Liver (tissue), 9 donors: ENCODE measurements around the gene RPL21. TPM values are rescaled to one million over a fixed set of nuclear protein-coding genes. Genes with fewer than 3 reads are reported as not detected.

Experiments
- DNase-seq: peaks from one replicate; pipeline ENCODE4 v3.0.0-alpha.2; 2017; ENCODE audit warnings: low spot score
- H3K27ac ChIP-seq, 2 donors: one replicate each; pipeline ENCODE4 v1.7.0; 2013; ENCODE audit warnings: inconsistent platforms in 2 of 2, low read length in 2 of 2, control low read depth in 1 of 2, low read depth in 1 of 2, mild to moderate bottlenecking in 1 of 2
- H3K27me3 ChIP-seq, 4 donors: one replicate each; pipeline versions ENCODE4 v1.6.1 to v1.7.0; 2013; ENCODE audit warnings: low read length in 3 of 4, inconsistent platforms in 1 of 4, mild to moderate bottlenecking in 1 of 4, moderate library complexity in 1 of 4; ENCODE audit not compliant: control insufficient read depth in 4 of 4, insufficient read depth in 4 of 4
- H3K36me3 ChIP-seq, 4 donors: one replicate each; pipeline versions ENCODE4 v1.6.1 to v1.7.0; 2013; ENCODE audit warnings: low read length in 3 of 4, mild to moderate bottlenecking in 3 of 4, low read depth in 1 of 4, moderate library complexity in 1 of 4; ENCODE audit not compliant: control insufficient read depth in 4 of 4, insufficient read depth in 3 of 4
- H3K4me1 ChIP-seq, 4 donors: one replicate each; pipeline versions ENCODE4 v1.6.1 to v1.7.0; 2013; ENCODE audit warnings: low read length in 3 of 4, mild to moderate bottlenecking in 3 of 4, moderate library complexity in 1 of 4; ENCODE audit not compliant: control insufficient read depth in 4 of 4, insufficient read depth in 4 of 4
- H3K4me3 ChIP-seq, 3 donors: one replicate each; pipeline versions ENCODE4 v1.6.1 to v1.7.0; 2013; ENCODE audit warnings: low read length in 3 of 3, control low read depth in 1 of 3, low read depth in 1 of 3, mild to moderate bottlenecking in 1 of 3
- H3K9ac ChIP-seq, 2 donors: one replicate each; pipeline ENCODE4 v1.7.0; 2013; ENCODE audit warnings: low read length in 2 of 2, mild to moderate bottlenecking in 2 of 2, moderate library complexity in 2 of 2, control low read depth in 1 of 2, low read depth in 1 of 2
- H3K9me3 ChIP-seq, 4 donors: one replicate each; pipeline versions ENCODE4 v1.6.1 to v1.7.0; 2013; ENCODE audit warnings: low read length in 3 of 4; ENCODE audit not compliant: control insufficient read depth in 4 of 4
- ATF3 ChIP-seq: IDR thresholded peaks from 2 replicates; pipeline ENCODE4 v1.6.1; 2016; ENCODE audit warnings: antibody characterized with exemption
- CTCF ChIP-seq: fragments of 150-350 bp; IDR thresholded peaks from 2 replicates; pipeline ENCODE4 v1.5.1; 2017; ENCODE audit warnings: improper control_type of control experiment, low read depth, low read length; ENCODE audit not compliant: missing input control
- EGR1 ChIP-seq, 2 donors: IDR thresholded peaks; 2 replicates each; pipeline ENCODE4 v1.6.1; 2016 to 2018; ENCODE audit warnings: antibody characterized with exemption in 2 of 2, low read depth in 2 of 2
- FOXA1 ChIP-seq: IDR thresholded peaks from 2 replicates; pipeline ENCODE4 v1.6.1; 2016; ENCODE audit warnings: antibody characterized with exemption
- FOXA2 ChIP-seq: IDR thresholded peaks from 2 replicates; pipeline ENCODE4 v1.6.1; 2016; ENCODE audit warnings: antibody characterized with exemption
- GABPA ChIP-seq, 2 donors: IDR thresholded peaks in 1 of 2; conservative IDR thresholded peaks in 1 of 2; 2 replicates each; pipeline ENCODE4 v1.6.1; 2016; ENCODE audit warnings: antibody characterized with exemption in 2 of 2, mild to moderate bottlenecking in 1 of 2, moderate library complexity in 1 of 2
- HNF4A ChIP-seq, 2 donors: conservative IDR thresholded peaks; 2 replicates each; pipeline ENCODE4 v1.6.1; 2016; ENCODE audit warnings: antibody characterized with exemption in 2 of 2, mild to moderate bottlenecking in 2 of 2
- HNF4G ChIP-seq: IDR thresholded peaks from 2 replicates; pipeline ENCODE4 v1.6.1; 2016; ENCODE audit warnings: antibody characterized with exemption
- JUND ChIP-seq, 2 donors: IDR thresholded peaks; 2 replicates each; pipeline ENCODE4 v1.6.1; 2016; ENCODE audit warnings: antibody characterized with exemption in 2 of 2
- MAX ChIP-seq: IDR thresholded peaks from 2 replicates; pipeline ENCODE4 v1.6.1; 2016; ENCODE audit warnings: antibody characterized with exemption
- NR2F2 ChIP-seq: IDR thresholded peaks from 2 replicates; pipeline ENCODE4 v1.6.1; 2016; ENCODE audit warnings: antibody characterized with exemption
- RAD21 ChIP-seq, 2 donors: IDR thresholded peaks; 2 replicates each; pipeline ENCODE4 v1.6.1; 2016; ENCODE audit warnings: antibody characterized with exemption in 2 of 2, mild to moderate bottlenecking in 2 of 2
- REST ChIP-seq: IDR thresholded peaks from 2 replicates; pipeline ENCODE4 v1.6.1; 2016; ENCODE audit warnings: antibody characterized with exemption, mild to moderate bottlenecking
- RXRA ChIP-seq, 2 donors: IDR thresholded peaks; 2 replicates each; pipeline ENCODE4 v1.6.1; 2017 to 2018; ENCODE audit warnings: antibody characterized with exemption in 2 of 2, mild to moderate bottlenecking in 1 of 2
- SP1 ChIP-seq: IDR thresholded peaks from 2 replicates; pipeline ENCODE4 v1.6.1; 2018; ENCODE audit warnings: antibody characterized with exemption, mild to moderate bottlenecking
- TAF1 ChIP-seq: conservative IDR thresholded peaks from 2 replicates; pipeline ENCODE4 v1.6.1; 2016; ENCODE audit warnings: antibody characterized with exemption, mild to moderate bottlenecking
- ZBTB33 ChIP-seq: IDR thresholded peaks from 2 replicates; pipeline ENCODE4 v1.6.1; 2016; ENCODE audit warnings: antibody characterized with exemption
- WGBS: extraction: QIAGEN DNeasy Blood & Tissue Kit; methylation state at CpG from one replicate; pipeline ENCODE4 v1.1.7; 2013; 5-methylcytosine and 5-hydroxymethylcytosine counted together
- polyA plus RNA-seq, 2 donors: library from polyadenylated mRNA; stranded (reverse) in 1 of 2; unstranded in 1 of 2; fragments of 200-250 nt in 1 of 2; fragments of >200 nt in 1 of 2; fragmentation: Nextera tagmentation in 1 of 2; extraction: Ambion mirVana in 1 of 2; gene quantifications; one replicate each; pipeline versions ENCODE4 v1.2.1 to v1.2.3, GENCODE V29; 2013 to 2015
- total RNA-seq, 2 donors: library from RNA; depleted of rRNA; stranded (reverse); fragments of >200 nt; gene quantifications; one replicate each; pipeline ENCODE4 v1.2.3, GENCODE V29; 2014
- donor health status: healthy.
- donor health status: healthy.
- donor health status: healthy.
- donor health status: healthy.
- donor health status: healthy.

The RPL21 gene
- total and polyA plus RNA-seq, 4 donors, result 206 to 648 (median 442) TPM

GRCh38 chr13:27280009-27280656 lies 28.8 kb downstream of the RPL21 start:
- Histone ChIP-seq H3K9me3 (no peaks in the 10 kb centered on the region), H3K27me3 (no peaks in the 10 kb centered on the region), H3K27ac (no peak overlapping the region), H3K9ac (no peak overlapping the region), H3K4me3 (no peak overlapping the region), H3K36me3 (no peaks in the 10 kb centered on the region), H3K4me1 (peaks cover 0 to 3% (median 0%) of the 10 kb centered on the region in 4 donors)
- DNase-seq, result no peak
- 84% methylated on average over 5 of the region's 5 CpGs for WGBS
- no peak for TF ChIP-seq CTCF
- TF ChIP-seq ATF3, result no peak
- no peak for TF ChIP-seq FOXA1
- TF ChIP-seq RAD21 (IDR thresholded peaks at IDR 0.05), result no peak
- TF ChIP-seq GABPA (IDR thresholded peaks at IDR 0.05 in 1 of 2, conservative IDR thresholded peaks at IDR 0.05 in 1 of 2), result no peak

GRCh38 chr13:27280841-27281240 lies 29.5 kb downstream of the RPL21 start:
- no peak overlapping the region for H3K27ac ChIP-seq
- WGBS, result 88% methylated on average over 4 of the region's 4 CpGs
- TF ChIP-seq HNF4G (no peak), GABPA (IDR thresholded peaks at IDR 0.05 in 1 of 2, conservative IDR thresholded peaks at IDR 0.05 in 1 of 2) (no peak), RAD21 (IDR thresholded peaks at IDR 0.05) (no peak), CTCF (no peak), RXRA (IDR thresholded peaks at IDR 0.05) (no peak), HNF4A (conservative IDR thresholded peaks at IDR 0.05) (no peak), MAX (no peak), EGR1 (IDR thresholded peaks at IDR 0.05; ENCODE audit: low read depth in 2 of 2) (no peak), FOXA2 (no peak), REST (no peak), NR2F2 (no peak), JUND (IDR thresholded peaks at IDR 0.05) (no peak), TAF1 (no peak), ZBTB33 (no peak), SP1 (no peak)
- no peak overlapping the region for H3K9ac ChIP-seq
- no peaks in the 10 kb centered on the region for H3K27me3 ChIP-seq
- DNase-seq, result no peak
- H3K4me1 ChIP-seq, result peaks cover 0 to 3% (median 0%) of the 10 kb centered on the region in 4 donors
- no peaks in the 10 kb centered on the region for H3K36me3 ChIP-seq
- no peak overlapping the region for H3K4me3 ChIP-seq
- H3K9me3 ChIP-seq, result no peaks in the 10 kb centered on the region
